Activated CD4-positive, alpha-beta T cell treated with anti-CD3 and anti-CD28 coated beads for 48 hours (primary cell): ENCODE results near the gene ZSWIM9.
"Not testable (repeated sequence)": the region's sequence is repeated elsewhere in the genome, so short reads cannot be mapped to it uniquely, and the experiment has no call there.

Experiments
- DNase-seq: peaks from one replicate; pipeline ENCODE4 v3.0.0-alpha.2; 2020

Gene ZSWIM9

DNA sequence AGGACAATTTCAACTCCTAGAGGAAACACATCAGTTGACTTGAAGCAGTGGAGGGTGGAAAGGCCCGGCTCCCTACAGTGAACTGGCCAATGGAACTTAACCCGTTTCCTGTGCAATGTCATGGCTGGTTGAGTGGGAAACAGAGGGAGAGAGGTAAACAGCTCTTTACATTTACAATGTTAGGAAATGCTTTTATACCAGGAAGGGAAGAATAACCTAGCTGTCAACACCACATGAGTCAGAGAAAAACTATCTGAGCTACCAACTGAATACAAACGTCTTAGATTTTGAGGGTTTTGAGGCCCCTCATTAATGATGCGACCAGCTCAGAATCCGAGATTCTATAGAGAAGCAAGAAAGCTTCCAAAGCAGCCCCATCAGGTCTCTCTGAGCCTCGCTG is 48.5 kb downstream of the ZSWIM9 start:
- DNase-seq = no peak

DNA sequence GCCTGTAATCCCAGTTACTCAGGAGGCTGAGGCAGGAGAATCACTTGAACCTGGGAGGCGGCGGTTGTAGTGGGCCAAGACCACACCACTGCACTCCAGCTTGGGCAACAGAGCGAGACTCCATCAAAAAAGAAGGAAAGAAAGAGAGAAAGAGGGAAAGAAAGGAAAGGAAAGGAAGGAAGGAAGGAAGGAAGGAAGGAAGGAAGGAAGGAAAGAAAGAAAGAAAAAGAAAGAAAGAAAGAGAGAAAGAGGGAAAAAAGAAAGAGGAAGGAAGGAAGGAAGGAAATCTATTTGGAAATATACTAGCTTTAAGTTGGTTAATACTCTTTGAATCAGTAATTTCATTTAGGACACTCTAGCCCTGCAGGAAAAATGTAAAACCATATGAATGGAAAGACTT is 50.3 kb downstream of the ZSWIM9 start:
- DNase-seq = not testable (repeated sequence)

DNA sequence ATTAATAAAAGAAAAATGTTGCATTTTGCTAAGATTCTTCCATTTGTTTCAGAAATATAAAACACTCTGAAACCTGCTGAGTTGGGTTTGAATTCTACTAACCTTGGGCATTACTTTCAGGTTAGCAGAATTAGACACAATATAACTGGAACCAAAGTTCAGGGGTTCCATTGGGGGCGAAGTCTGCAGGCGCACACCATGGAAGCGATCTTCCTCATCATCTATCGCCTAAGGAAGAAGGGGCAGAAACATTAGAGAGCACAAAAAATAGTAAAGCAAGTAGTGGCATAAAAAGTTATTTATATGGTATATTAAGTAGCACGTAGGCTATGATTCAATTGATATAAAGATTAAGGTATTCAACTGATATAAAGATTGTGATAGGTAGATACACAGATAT is 51.1 kb downstream of the ZSWIM9 start:
- DNase-seq = no peak

DNA sequence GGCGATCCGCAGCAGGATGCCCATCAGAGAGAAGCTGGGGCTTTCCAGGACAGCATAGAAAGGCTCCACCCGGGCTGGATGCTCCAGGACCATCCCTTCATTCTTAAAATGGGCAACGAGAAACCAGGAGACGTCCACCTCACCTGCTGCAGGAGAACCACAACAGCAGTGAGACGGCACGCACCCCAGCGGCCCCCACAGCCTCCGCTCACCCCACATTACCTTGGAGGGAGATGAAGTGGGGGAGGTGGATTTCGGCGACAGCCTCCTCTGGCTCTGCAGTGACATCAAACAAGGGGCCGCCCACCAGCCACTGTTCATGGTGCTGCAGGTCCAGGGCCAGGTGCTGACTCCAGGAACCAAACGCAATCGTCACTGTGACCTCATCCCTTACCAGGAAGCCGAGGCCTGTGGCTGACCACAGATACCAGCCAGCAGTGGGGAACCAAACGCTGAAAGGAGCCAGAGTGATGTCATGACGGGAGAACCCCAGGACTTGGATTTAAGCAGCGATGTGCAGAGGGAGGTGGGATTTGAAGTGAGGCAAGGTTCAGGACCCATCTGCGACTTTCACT is 60.2 kb downstream of the ZSWIM9 start:
- DNase-seq = peak; percentile 58

DNA sequence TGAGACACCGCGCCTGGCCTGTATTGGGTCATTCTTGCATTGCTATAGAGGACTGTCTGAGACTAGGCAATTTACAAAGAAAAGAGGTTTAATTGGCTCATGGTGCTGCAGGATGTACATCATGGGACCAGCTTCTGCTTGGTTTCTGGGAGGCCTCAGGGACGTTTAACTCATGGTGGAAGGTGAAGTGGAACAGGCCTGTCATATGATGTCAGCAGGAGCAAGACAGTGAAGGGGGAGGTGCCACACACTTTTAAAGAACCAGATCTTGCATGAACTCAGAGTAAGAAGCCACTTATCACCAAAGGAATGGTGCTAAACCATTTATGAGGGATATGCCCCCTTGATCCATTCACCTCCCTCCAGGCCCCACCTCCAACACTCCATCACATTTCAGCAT is 66.6 kb downstream of the ZSWIM9 start:
- DNase-seq = no peak

DNA sequence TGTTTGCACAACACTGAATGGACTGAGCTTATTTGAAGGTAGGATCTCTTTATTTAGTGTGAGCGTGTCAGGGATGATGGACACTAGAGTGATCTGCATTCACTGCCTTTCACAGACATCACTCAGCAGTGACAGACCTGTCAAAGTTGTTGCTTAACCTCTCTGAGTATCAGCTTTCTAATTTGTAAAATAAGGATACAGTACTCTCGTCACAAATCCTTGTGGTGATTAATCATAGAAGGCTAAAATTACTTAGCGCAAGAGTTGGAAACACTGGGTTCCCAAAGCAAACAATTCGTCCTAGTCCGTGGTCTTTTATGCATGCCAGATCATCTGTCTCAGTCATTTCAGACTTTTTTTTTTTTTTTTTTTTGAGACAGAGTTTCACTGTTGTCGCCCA is 68.6 kb downstream of the ZSWIM9 start:
- no peak for DNase-seq

DNA sequence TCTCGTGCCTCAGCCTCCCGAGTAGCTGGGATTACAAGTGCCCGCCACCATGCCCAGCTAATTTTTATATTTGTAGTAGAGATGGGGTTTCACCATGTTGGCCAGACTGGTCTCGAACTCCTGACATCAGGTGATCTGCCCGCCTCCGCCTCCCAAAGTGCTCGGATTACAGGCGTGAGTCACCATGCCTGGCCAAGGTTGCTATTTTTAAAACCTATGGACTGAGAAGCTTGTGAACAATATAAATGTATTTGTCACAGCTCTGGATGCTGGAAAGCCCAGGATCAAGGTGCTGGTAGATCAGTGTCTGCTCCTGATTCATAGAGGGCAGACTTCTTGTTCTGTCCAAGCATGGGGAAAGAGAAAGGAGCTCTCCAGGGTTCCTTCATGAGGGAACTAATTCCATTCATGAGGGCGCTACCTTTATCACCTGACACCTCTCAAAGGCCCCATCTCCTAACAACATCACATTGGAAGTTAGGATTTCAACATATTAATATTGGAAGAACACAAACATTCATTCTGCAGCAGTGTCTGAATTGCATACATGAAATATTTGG is 69.2 kb downstream of the ZSWIM9 start:
- DNase-seq = no peak

DNA sequence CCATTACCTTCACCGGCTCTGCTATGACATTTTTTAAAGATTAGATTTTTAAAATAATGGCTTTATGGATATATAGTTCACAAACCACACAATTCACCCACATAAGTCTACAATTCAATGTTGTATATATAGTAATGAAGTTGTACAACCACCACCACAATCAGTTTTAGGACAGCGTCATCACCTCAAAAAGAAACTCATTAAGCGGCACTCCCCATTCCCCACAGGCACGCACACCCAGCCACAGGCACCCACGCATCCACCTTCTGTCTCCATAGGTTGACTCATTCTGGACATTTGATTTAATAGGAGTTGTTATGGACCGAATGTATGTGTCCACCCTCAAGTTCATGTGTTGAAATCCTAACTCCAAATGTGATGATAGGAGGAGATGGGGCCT is 71.3 kb downstream of the ZSWIM9 start:
- not testable (repeated sequence) for DNase-seq

DNA sequence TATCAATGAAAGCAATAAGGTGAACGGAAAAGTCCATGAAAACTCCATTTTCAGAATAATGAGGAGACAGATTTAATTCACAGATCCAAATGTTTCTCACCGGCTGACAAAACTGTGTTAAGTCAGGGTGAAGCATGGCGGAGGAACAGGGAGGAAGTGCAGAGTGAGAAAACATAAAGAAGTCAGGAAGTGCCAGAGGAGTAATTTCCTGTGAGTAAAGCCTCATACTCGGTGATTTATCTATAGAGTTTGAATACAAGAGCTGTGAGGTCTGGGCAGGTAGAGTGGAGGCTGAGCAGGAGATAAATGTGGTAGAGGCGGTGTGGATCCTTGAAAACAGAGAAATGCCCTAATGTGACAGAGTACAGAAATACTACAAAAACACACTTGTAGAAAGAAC is 73.8 kb downstream of the ZSWIM9 start:
- DNase-seq = peak; percentile 37

DNA sequence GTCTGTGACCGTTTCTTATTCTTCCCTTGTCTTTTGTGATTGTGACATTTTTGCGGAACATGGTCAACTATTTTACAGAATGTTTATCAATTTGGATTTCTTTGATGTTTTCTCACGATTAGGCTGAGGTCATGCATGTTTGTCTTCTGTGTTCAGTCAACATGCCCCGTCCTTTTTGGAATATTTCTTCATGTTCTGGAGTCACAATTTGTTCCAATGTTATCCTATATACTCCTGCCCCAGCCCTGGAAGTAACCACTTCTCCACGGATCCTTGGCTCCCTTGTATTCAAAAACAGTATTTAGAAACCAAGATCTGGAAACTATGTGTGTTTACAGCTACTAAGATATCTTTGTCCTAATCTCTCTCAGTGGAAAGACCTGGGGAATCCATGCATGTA is 75.6 kb downstream of the ZSWIM9 start:
- no peak for DNase-seq

DNA sequence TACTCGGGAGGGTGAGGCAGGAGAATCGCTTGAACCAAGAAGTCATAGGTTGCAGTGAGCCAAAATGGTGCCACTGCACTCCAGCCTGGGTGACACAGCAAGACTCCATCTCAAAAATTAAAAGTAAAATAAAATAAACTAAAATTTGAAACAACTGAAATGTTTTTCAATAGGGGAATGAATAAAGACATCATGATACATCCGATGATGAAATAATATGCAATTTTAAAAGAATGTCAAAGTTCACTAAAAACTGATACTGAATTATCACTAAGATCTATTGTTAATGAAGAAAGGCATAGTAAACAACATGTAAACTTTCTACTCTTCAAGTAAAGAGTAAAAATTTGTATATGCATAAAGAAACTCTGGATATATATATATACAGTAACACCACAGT is 76.7 kb downstream of the ZSWIM9 start:
- DNase-seq = no peak
